NCI-H748 (cell line): Measurements from ENCODE around the gene DIS3L2.
"Not testable (repeated sequence)": the region's sequence is repeated elsewhere in the genome, so short reads cannot be mapped to it uniquely, and the experiment has no call there.

Source experiments
- DNase-seq: peaks from one replicate; lab custom pipeline; 2025; ENCODE audit not compliant: unreplicated experiment; lab: John Stamatoyannopoulos, UW

Gene DIS3L2

GRCh38 chr2:232162187-232162586 is 200.7 kb downstream of the DIS3L2 start:
- no peak for DNase-seq

GRCh38 chr2:232170396-232170795 is 208.9 kb downstream of the DIS3L2 start:
- no peak for DNase-seq

- no peak for DNase-seq
Measured at GRCh38 chr2:232174662-232175061, 213.1 kb downstream of the DIS3L2 start.

GRCh38 chr2:232176587-232176986 is 215.1 kb downstream of the DIS3L2 start:
- not testable (repeated sequence) for DNase-seq

DNA sequence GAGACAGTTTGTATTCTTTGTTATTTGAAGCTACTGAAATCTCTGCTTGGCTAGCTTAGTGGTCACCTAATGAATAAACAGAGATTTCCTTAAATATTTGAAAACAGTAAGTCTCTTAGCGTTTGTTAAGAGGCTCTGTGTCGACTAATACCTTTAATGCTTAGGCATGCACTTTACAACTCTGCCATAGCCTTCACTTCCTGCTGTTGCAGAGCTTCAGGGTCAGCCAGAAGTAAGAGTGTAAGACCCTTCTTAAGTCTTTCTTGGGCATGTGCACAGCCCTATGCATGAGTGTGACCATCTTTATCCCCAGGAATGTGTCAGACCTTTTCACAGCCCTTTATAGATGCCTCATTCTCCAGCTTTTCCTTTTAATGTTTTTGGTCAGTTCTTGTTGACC is 221.8 kb downstream of the DIS3L2 start:
- no peak for DNase-seq

DNA sequence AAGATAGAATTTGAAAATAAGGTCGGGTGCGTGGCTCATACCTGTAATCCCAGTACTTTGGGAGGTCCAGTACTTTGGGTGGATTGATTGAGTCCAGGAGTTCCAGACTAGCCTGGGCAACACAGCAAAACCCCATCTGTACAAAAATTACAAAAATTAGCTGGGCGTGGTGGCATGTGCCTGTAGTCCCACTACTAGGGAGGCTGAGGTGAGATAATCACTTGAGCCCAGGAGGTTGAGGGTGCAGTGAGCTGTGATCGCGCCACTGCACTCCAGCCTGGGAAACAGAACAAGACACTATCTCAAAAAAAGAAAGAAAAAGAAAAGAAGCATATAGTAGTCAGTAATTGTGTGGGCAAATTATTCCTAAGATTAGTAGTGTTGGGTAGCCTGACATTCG is 222.8 kb downstream of the DIS3L2 start:
- DNase-seq: no peak

- DNase-seq: no peak
Measured at GRCh38 chr2:232190796-232191195, 229.3 kb downstream of the DIS3L2 start.

DNA sequence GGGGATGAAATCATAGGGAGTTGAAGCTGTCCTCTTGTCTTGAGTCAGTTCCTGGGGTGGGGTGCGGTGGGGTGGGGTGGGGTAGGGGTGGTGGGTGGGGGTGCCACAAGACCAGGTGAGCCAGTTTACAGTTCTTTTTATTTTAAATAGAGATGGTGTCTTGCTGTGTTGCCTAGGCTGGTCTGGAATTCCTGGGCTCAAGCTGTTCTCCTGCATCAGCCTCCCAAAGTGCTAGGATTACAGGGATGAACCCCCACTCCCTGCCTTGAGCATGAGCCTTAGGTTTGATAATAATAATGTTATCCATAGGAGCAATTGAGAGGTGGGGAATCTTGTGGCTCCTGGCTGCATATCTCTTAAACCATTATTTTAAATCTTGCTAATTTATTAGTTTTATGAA is 234.0 kb downstream of the DIS3L2 start:
- DNase-seq: no peak

DNA sequence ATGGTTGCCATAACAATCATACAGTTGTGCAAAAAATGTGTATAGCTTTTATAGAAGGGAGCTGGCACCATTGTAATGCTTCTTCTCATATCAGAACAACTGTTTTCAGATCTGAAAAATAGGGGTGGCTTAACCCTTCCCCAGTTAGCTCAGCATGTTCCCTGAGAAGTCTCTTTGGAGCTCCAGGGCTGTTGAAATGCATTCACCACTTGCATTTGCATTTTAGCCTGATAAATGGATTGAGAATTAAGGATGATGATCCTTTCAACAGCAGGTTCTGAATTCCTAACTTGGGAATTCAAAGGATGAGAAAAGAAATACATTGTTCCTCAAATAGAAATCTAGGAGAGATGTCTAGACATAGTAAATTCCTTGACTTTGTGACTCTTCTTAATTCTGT is 235.3 kb downstream of the DIS3L2 start:
- no peak for DNase-seq

GRCh38 chr2:232200195-232200594 is 238.7 kb downstream of the DIS3L2 start:
- no peak for DNase-seq

GRCh38 chr2:232203166-232203891 is 241.8 kb downstream of the DIS3L2 start:
- DNase-seq: no peak

DNA sequence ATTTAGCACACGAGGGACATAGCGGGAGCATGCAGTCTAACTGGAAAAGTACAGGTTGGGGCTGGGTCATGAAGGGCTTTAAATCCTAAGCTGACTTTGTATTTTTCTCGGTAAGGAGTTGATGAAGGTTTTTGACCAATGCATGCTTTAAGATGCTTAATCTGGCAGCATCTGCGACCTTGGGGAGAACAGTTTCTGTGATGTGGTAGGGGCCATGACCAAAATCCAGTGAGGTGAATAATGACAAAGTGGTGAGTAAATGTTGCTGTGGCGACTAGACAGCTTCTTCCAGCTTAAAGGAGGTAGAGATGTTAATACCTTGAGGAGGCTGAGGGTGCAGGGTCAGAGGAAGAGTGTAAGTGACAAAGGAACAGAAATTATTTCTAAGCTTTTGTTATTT is 242.4 kb downstream of the DIS3L2 start:
- no peak for DNase-seq

DNA sequence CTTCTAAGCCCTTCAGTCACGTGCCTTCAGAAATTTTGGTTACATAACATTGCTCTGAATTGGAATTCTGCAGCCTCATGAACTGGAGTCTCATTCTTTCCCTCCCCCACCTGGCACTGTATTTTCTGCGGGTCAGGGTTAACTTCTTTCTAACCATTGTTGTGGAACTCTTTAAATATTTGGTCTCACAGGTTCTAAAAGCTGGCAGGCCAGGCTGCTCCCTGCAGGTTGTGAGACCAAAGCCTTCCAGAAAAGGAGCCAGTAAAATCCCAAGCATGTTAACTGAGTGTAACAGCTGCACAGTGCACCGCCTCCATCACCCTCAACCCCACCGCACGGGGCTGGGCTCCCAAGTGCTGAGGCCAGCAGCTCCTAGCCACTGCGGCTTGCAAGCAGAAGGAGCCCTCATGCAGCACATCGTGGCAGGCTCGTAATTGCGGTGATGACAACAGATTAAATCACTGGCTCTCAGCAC is 243.0 kb downstream of the DIS3L2 start:
- DNase-seq: no peak

GRCh38 chr2:232207174-232207573 is 245.7 kb downstream of the DIS3L2 start:
- DNase-seq: no peak

GRCh38 chr2:232210306-232210705 is 248.8 kb downstream of the DIS3L2 start:
- DNase-seq: no peak

DNA sequence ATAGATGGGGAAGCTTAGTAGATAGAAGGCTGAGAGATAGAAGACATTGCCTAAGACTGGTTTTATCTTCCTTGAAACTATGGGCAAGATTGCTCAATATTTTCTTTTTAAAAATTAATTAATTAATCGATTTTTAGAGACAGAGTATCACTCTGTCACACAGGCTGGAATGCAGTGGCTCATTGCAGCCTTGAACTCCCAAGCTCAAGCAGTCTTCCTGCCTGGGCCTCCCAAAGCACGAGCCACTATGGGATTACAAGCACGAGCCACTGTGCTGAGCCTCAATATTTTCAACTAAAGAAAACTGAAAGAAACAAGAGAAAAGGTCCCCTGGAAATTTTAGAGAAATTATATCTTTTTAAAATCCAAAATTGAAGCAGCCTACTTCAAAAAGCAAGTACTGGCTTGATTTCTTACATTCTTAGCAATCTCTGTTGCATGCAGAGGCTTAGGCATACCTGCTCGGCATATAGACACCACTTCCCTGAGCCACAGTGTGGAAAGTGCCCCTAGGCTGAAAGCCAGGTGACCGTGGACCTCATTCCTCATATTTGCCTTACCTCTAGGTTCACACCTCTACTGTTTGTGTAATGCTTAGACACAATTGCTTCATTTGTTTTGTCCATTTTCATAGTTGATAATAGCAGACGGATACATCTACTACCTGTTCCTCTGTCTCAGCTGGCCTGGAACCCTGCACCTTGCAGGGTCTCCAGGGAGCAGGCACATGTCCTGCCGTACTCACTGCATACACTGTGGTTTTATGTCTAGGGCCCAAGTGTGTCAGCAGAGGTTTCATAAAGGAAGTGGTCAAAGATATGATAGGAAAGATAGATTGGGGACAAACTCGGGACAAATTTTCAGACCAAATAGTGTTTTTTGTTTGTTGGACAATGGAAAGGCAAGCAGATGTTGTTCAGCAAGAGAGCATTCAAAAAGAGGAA is 250.5 kb downstream of the DIS3L2 start:
- DNase-seq: no peak

DNA sequence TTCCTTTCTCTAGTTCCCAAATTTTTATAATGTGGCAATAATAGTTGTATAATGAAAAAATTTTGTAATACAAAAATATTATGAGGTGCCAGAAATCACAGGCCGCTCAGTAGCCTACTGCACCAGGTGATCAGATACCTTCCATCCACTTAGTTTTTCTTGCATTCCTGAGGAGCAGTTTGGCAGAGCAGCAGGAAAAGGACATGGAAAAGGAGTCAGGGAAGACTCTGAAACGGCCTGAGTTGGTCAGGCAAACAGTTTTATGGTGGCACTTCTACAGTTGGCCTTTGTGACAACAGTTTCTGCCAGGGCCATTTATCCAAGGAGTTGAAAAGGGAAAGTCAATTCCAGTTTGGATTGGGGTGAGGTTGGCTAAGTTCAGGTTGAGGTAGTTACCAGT is 251.7 kb downstream of the DIS3L2 start:
- no peak for DNase-seq

DNA sequence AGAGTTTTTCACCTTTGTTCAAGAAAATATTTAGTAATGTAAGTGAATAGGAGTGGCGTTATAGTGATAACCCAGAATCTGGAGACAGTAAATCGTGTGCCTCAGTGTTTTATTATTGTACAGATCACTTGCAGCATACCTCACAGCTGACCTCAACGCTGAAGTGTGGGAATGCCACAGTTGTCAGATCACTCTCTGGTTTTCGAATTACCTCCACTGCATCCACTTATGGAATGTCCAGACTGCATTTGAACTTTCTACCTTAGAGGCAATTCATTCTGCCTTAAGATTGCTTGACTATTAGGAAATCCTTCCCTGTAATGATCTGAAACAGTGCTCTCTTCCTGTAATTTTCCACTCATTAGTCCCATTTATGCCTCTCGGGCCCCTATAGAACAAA is 252.5 kb downstream of the DIS3L2 start:
- no peak for DNase-seq

DNA sequence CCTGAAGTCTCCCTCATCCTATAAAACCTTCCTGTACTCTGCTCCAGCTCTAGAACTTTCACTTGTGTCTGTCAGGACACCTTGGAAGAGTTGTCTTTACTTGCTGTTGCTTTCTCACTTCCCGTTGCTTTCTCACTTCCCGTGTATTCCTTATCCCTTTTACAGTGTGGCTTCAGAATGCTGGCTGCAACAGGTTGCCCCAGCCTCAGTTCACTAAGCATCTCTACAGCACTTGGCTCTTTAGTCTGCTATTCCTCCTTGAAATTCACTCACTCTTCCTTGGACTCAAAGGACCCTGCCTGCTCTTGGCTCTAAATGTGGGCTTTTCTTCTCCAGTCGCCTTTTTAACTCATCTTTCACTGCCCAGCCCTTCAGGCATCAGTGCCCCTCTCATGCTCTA is 254.5 kb downstream of the DIS3L2 start:
- no peak for DNase-seq

DNA sequence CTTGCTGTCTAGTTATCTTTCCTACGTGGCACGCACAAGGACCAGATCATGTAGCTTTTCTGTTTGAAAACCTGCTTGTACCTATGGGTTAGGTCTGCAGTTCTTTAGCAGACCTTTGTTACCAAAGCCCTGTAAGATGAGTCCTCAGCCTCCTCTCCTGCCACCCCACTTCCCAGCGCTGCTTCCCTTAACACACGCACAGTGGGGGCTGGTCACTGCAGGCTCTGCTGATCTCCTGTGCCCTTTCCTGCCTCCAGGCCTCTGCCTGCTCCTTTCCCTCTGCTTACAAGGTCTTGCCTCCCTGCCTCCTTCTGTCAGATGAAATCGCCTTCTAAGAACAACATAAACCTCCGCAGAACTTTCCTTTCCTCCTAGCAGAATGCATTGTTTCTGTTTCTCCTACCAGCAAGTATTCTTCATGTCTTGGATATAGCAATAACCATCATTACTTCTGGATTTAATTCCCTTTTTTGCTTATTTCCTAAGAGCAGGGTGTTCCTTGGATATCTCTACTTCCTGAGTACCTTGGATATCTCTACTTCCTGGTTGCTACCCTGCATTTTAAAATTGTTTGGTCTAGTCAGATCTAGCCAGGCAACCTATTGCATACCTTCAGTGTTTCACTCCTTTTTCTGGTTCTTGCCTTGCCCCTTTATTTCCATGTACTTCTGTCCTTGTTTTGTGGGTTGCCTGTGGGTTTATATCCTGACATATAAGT is 257.4 kb downstream of the DIS3L2 start:
- DNase-seq: no peak

DNA sequence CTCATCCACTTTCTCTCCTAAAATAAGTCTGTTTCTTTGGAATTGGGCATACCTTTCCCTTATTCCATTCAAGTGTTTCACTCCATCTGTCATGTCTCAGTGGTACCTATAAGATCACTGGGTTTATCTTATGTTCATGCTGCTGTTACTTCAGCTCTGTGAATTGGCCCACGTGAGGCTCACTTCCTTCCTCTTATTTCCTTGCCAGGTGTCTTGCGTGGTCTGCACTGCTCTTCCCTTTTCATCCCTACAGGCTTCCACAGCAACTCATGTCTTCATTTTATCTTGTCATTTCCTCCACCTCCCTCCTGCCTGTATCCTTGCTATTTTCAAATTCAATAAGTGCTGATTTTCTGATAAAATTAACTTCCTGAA is 258.0 kb downstream of the DIS3L2 start:
- DNase-seq: no peak

DNA sequence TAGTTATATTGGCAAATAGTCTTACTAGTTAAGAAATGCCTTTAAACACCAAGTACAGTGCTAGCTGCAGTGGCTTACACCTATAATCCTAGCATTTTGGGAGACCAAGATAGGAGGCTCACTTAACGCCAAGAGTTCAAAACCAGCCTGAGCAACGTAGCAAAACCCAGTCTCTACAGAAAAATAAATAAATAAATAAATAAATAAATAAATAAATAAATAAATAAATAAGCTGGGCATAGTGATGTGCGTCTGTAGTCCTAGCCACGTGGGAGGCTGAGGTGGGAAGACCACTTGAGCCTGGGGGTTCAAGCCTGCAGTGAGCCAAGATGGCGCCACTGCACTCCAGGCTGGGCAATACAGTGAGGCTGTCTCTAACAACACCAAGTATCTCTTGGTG is 258.4 kb downstream of the DIS3L2 start:
- DNase-seq: no peak
